Activated naive CD8-positive, alpha-beta T cell treated with anti-CD3 and anti-CD28 coated beads for 36 hours (primary cell): ENCODE measurements around the gene CLIC4. TPM values are rescaled to one million over a fixed set of nuclear protein-coding genes. Genes with fewer than 3 reads are reported as not detected.

Source experiments
- DNase-seq: peaks from one replicate; pipeline ENCODE4 v3.0.0; 2021
- H3K27ac Mint-ChIP-seq: one replicate; pipeline ENCODE4 v1.8.0; 2022; ENCODE audit warnings: mild to moderate bottlenecking, moderate library complexity, mixed read lengths
- H3K27me3 Mint-ChIP-seq: one replicate; pipeline ENCODE4 v1.8.0; 2022; ENCODE audit warnings: mild to moderate bottlenecking, mixed read lengths
- H3K36me3 Mint-ChIP-seq: one replicate; pipeline ENCODE4 v1.8.0; 2021; ENCODE audit warnings: mild to moderate bottlenecking, mixed read lengths
- H3K4me1 Mint-ChIP-seq: one replicate; pipeline ENCODE4 v1.8.0; 2021; ENCODE audit warnings: mixed read lengths
- H3K4me3 Mint-ChIP-seq: one replicate; pipeline ENCODE4 v1.8.0; 2022; ENCODE audit warnings: mild to moderate bottlenecking, moderate library complexity, mixed read lengths
- H3K9me3 Mint-ChIP-seq: one replicate; pipeline ENCODE4 v1.8.0; 2022; ENCODE audit warnings: mixed read lengths
- total RNA-seq, 2 experiments: library from RNA; stranded (reverse); gene quantifications; one replicate each; pipeline ENCODE4 v1.2.3, GENCODE V29; 2021

Gene CLIC4
- total RNA-seq, 2 experiments from 2014 or later: 25.0 to 26.4 TPM

DNA sequence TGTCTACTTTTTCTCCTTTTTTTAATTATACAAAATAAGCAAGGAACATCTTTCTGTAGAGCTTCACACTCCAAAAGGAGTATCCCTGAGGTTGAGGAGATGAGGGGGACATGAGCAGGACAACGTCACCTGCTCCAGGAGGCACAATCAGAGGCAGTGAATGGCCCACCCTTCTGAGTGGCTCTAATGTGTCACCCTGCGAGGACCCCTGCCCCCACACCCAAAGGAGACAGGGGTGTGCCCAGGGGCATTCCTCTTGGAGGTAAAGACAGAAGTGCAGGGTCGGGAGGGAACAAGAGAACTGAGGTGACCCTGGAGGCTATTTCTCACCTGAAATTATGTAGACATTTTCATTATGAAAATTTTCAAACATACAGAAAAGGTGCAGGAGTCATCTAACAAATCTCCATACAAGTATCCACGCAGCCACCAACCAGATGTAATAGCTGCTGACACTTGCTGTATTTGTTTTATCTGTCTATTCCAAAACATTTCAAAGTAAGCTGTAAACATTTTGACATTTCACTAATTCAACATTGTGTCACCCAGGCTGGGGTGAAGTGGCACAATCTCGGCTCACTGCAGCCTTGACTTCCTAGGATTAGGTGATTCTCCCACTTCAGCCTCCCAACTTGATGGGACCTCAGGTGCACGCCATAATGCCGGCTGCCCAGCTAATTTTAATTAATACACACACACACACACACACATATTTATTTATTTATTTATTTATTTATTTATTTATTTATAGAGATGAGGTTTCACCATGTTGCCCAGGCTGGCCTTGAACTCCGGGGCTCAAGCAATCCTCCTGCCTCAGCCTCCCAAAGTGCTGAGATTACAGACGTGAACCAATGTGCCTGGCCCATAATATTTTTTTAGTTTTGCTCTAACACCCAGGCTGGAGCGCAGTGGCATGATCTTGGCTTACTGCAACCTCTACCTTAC lies 114.1 kb downstream of the CLIC4 start:
- Mint-ChIP-seq H3K4me1 (no peaks in the 10 kb centered on the region), H3K4me3 (no peak overlapping the region), H3K27me3 (no peaks in the 10 kb centered on the region), H3K9me3 (no peaks in the 10 kb centered on the region), H3K36me3 (no peaks in the 10 kb centered on the region), H3K27ac (no peak overlapping the region)
- DNase-seq: no peak

DNA sequence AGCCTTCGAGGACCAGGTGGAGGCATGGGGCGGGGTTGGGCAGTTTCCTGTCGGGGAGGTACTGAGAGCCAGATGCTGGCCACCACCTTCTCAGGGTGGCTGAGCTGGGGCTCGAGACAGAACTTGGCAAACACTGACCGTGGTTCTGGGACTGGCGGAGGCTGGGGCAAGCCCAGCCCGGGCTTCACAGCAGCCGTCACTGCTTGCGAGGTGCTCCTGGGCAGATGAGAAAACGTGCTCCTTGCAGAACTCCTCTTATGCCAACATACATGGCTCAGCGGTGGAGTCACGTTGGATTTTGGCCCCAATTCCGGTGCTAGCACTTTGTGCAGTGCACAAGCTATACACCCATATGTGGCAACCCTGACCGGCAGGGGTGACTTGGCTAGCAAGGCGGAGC lies 115.6 kb downstream of the CLIC4 start:
- H3K4me1 Mint-ChIP-seq: no peaks in the 10 kb centered on the region
- H3K36me3 Mint-ChIP-seq: no peaks in the 10 kb centered on the region
- no peaks in the 10 kb centered on the region for H3K27me3 Mint-ChIP-seq
- H3K9me3 Mint-ChIP-seq: no peaks in the 10 kb centered on the region
- H3K27ac Mint-ChIP-seq: no peak overlapping the region
- no peak for DNase-seq
- H3K4me3 Mint-ChIP-seq: no peak overlapping the region

DNA sequence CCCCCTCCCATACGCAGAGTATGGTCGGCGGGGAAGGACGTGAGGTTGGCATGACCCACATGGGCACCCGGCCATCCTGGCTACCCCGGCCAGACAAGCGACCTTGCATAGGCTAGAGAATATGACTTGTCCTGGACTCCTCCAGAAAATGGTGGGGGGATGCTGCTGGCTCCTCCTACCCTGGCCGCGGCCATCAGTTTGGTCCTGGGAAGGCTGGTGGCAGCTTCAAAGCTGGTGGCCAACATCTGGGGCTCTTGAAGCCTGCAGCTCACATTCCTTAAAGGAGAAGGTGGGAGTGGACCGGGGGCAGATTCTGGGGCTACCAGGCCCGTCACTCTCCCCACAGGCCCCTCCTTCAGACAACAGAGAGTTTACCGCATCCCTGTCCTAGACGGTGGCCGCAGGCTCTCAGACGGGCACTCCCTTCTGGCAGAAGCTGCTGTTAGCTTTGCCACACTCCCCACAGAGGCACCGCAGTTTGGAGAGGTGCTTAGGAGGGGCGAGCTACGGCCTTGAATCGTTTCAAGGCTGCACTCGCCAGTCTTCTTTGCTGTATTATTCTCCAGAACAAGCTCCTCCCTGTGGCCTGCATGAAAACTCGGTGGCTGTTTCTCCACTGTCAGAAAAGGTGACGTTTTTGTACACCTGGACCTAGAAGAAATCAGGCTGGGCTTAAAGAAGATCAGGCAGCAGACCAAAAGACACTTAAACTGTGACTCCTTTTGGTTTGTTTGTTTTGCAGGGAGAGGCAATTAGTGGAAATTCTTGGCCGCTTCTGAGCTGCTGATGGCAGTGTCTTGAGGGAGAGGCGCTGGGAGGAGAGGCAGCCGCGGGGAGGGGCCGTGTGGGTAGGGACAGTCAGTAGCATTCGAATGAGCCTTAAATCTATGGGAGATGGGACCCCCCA lies 116.8 kb downstream of the CLIC4 start:
- H3K9me3 Mint-ChIP-seq: no peaks in the 10 kb centered on the region
- no peak overlapping the region for H3K27ac Mint-ChIP-seq
- H3K4me3 Mint-ChIP-seq: no peak overlapping the region
- H3K4me1 Mint-ChIP-seq: no peaks in the 10 kb centered on the region
- no peaks in the 10 kb centered on the region for H3K27me3 Mint-ChIP-seq
- H3K36me3 Mint-ChIP-seq: no peaks in the 10 kb centered on the region
- no peak for DNase-seq

DNA sequence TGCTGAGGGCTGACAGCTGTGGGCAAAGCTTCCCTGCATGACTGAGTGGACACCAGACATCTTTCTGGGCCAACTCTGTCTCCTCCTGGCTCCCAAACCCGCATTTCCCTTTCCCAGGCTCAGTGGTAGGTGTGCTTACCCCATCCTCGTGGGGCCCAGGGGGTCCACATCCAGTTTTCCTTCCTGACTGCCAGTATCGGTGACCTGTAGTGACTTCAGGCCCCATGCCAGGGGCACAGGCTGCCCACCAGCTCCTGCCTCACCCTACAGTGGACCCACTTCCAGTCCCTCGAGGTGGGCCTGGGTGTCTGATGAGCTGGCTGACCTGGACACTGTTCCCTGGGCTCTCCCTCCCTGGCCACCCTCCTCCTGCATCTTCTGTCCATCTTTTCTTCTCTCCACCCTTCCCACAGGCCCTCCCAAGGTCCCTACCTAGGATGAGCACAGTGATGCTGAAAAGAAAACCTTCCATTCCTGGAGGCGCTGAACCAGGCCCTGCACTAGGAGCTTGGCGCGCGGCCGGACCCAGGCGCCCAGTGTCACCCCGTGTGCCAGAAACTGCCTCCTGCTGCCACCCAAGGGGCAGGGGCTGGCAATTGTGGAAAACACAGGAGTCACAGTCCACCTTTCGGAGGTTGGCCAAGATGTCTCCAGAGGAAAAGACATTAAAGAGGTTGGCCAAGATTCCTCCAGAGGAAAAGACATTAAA lies 117.7 kb downstream of the CLIC4 start:
- H3K4me3 Mint-ChIP-seq: no peak overlapping the region
- DNase-seq: no peak
- no peaks in the 10 kb centered on the region for H3K9me3 Mint-ChIP-seq
- H3K27me3 Mint-ChIP-seq: no peaks in the 10 kb centered on the region
- no peaks in the 10 kb centered on the region for H3K4me1 Mint-ChIP-seq
- H3K36me3 Mint-ChIP-seq: no peaks in the 10 kb centered on the region
- H3K27ac Mint-ChIP-seq: no peak overlapping the region

DNA sequence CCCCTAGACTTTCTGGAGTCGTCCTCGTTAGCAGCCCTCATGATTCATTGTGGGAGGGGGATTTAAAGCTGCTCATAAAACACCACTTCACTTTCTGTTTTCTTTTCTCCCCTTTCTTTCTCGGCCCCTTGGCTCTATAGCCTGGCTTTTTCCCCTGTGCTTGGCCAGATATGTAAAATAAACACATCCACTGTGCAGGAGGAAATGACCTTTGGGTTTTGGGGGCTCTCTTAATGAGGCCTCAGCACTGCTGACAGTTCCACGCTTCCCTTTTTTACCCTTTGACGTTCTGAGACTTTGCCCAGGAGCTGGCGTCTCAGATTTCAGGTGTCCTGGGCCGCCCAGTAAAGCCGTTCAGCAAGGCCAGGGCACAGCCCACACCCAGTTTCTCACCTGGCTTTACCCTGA lies 119.1 kb downstream of the CLIC4 start:
- Mint-ChIP-seq H3K9me3 (no peaks in the 10 kb centered on the region), H3K4me1 (no peaks in the 10 kb centered on the region), H3K27ac (no peak overlapping the region), H3K36me3 (no peaks in the 10 kb centered on the region), H3K4me3 (no peak overlapping the region), H3K27me3 (no peaks in the 10 kb centered on the region)
- no peak for DNase-seq

DNA sequence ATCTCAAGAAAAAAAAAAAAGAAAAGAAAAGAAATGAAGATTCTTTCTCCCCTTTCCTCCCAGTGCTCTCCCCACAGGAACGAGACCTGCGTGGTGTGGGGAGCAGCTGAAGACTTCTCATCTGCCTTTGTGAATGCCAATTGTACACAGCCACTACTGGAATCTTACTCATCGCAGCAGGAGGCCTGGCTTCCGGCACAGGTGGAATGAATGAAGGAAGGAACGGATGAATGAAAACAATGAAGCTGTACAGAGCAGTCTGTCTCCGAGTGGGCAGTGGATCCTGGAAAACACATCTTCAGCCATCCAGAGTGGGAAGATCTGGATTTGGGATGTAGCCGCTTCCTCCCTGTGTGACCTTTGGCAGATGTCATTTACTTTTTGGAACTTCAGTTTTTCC lies 119.9 kb downstream of the CLIC4 start:
- DNase-seq: no peak
- Mint-ChIP-seq H3K36me3 (no peaks in the 10 kb centered on the region), H3K27ac (no peak overlapping the region), H3K4me3 (no peak overlapping the region), H3K9me3 (no peaks in the 10 kb centered on the region), H3K27me3 (no peaks in the 10 kb centered on the region), H3K4me1 (no peaks in the 10 kb centered on the region)

DNA sequence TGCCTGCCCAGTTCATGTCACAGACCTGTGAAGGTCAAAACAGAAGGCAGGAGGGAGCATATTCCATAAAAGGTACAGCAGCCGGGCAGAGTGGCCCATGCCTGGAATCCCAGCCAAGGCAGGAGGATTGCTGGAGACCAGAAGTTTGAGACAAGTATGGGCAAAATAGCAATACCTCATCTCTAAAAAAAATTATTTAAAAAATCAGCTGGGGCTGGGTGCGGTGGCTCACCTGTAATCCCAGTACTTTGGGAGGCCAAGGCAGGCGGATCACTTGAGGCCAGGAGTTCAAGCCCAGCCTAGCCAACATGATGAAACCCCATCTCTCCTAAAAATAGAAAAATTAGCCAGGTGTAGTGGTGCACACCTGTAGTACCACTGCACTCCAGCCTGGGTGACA lies 120.3 kb downstream of the CLIC4 start:
- Mint-ChIP-seq H3K36me3 (no peaks in the 10 kb centered on the region), H3K27ac (no peak overlapping the region), H3K4me1 (peaks cover 3% of the 10 kb centered on the region), H3K27me3 (no peaks in the 10 kb centered on the region), H3K9me3 (no peaks in the 10 kb centered on the region), H3K4me3 (no peak overlapping the region)
- no peak for DNase-seq

DNA sequence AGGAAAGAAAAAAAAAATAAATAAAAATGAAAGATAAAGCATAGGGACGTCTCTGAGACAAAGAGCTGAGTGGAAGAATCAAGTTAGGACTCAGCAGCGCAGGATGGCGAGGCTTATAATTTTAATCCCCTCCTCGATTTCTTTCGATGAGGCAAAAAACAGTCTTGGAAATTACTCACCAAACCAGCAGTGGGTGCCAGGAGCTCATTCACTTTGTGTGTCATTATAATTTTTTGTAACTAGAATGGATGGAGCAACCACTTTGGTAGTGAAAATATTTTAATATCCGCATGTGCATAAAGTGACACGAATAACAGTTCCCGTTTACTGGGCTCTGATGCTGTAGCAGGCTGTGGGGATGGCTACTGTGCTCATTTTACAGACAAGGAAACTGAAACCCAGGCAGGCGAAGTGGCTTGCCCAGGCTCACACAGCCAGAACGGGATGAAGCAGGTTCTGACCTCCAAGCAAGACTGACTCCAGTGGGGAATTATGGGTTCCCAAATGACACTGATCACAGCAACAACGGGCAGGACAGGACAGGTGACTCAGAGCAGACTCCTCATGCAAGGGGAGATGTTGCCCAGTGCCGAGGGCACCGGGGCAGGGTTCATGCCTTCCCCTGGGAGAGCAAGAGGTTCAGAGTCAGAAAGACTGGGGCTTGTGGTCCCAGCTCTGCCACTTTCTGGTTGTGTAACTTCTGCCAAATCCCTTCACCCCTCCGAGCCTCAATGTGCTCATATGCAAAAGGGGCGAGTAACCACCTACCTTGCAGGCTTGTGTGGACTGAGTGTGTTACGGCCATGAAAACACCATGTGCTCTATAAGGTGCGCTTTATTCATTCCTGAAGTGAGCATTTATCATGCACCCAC lies 121.2 kb downstream of the CLIC4 start:
- Mint-ChIP-seq H3K27ac (no peak overlapping the region), H3K36me3 (no peaks in the 10 kb centered on the region), H3K4me1 (peaks cover 11% of the 10 kb centered on the region), H3K4me3 (no peak overlapping the region), H3K27me3 (no peaks in the 10 kb centered on the region), H3K9me3 (no peaks in the 10 kb centered on the region)
- DNase-seq: no peak

DNA sequence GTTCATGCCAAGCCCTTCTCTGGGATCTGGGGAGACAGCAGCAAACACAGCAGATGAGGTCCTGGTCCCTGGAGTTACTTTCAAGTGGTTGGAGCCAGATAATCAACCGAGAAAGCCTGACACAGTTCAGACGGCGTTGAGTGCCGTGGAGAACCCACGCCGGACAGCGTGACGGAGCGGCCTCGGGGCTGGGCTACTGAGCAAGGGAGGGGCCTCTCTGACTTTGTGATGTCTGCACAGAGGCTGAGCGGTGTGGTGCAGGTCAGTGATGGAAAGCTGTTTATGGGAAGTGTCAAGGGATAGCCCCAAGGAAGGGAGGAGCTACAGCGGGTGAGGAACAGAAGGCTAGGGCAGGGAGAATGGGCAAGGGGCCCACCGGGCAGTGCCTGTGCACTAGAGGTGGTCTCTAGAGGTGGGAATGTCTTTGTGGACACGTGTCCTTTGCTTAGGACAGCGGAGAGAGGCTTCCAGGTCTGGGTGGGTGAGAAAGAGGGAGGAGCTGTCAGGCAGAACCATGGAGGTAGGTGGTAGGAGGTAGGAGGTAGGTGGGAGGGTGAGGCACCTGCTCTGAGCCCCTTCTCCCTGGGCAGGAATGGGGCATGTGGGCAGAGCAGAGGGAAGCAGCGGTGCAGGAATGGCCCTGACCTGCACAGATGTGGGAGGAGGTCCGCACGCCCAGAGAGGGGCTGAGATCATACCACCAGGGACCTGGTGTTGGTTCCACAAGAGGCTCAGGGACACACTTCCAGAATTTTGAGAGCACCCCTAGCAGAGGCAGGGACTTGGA lies 122.0 kb downstream of the CLIC4 start:
- Mint-ChIP-seq H3K27me3 (no peaks in the 10 kb centered on the region), H3K27ac (no peak overlapping the region), H3K4me1 (peaks cover 15% of the 10 kb centered on the region), H3K9me3 (no peaks in the 10 kb centered on the region), H3K36me3 (no peaks in the 10 kb centered on the region), H3K4me3 (no peak overlapping the region)
- no peak for DNase-seq

DNA sequence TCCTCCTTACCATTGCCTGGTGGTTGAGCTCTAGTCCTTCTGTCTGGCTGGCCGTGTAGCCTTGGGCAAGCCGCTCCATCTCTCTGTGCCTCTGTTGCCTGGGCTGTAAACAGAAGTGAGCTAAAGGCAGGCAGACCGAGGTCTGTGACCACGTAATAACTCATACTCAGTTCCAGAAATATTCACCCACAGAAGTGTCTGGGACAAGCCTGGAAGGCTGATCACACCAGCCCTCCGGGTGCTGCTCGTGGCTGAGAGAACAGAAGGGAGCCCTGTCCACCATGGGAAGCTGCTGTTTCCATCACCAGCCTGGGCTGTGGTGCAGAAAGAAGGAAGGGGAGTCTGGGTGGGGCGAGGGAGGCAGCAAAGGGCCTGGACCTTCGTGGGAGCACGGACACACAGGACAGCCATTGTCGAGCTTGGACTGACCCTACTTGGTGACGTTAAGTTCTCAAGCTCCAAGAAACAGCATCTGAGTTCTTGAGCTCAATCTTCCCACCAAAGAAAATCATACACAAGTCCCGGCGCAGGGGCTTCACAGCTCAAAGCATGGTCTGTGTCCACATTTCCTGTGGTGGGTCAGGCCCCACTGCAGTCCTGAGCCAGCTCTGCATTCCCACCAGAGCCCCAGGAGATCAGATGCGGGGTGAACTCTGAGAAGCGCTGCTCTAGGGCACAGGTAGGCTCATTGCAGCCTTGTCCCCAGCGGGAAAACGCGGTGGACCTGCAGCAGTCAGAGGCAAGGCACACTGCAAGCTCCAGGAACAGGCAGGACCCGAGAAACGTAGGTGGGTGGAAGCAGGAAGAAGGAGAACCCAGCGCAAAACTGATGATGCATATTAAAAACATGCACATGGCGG lies 123.0 kb downstream of the CLIC4 start:
- Mint-ChIP-seq H3K4me3 (no peak overlapping the region), H3K27ac (no peak overlapping the region), H3K36me3 (no peaks in the 10 kb centered on the region), H3K27me3 (no peaks in the 10 kb centered on the region), H3K4me1 (peaks cover 15% of the 10 kb centered on the region), H3K9me3 (no peaks in the 10 kb centered on the region)
- DNase-seq: no peak

DNA sequence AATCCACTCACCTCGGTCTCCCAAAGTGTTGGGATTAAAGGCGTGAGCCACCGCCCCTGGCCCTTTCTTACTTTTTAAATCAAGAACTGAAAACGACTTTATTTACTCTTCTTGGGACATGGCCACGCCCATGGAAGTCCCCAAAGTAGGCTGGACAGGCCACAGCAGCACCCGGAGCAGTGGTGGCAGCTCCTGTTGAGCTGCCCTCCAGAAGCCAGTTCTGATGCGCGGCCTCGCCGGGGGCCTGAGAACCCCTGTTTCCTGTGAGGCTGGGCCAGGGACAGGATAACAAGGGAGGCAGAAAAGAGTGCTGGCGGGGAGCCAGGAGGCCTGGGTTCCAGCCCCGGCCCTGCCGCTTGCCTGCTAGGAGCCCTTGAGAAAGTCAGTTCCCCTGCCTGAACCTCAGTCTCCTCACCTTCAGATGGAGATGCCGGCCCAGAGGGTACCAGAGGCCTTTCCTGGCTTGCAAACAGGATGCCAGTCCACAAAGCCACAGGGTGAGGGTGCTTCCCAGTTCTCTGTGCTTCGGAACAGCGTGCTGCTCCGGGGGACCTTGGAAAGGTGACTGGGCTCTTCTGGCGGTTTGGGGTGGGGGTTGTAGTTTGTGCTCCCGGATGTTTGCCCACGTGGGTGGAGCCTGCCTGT lies 125.4 kb downstream of the CLIC4 start:
- no peaks in the 10 kb centered on the region for H3K27me3 Mint-ChIP-seq
- no peak overlapping the region for H3K27ac Mint-ChIP-seq
- DNase-seq: peak; percentile 36
- H3K9me3 Mint-ChIP-seq: no peaks in the 10 kb centered on the region
- H3K4me3 Mint-ChIP-seq: peak overlapping the region; percentile 1
- peaks cover 15% of the 10 kb centered on the region for H3K4me1 Mint-ChIP-seq
- no peaks in the 10 kb centered on the region for H3K36me3 Mint-ChIP-seq

DNA sequence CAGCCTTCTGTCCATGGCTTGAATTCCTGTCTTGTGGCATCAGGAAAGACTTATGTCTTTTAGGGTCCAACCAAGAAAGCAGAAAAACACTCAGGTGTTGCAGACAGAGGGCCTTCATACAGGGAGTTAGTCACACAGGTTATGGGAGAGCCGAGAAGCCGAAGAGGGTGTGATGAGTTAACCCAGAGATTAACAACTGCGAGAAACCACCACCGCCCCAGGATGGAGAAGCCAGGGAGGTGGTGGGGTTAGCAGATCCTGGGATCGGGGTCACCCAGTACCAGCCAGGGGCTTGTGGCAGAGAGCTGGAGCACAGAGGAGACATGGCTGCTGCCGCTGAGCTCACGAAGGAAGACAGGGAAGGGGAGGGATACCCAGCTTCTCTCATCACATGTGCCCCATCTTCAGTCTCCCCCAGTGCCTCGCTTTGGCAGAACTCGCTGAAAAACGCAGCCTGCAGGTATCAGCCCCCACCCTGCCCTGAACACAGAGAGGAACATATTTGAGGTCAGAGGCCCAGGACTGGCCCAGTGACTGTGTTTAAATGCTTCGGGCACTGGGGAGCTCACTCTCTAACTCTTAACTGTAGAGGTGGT lies 126.2 kb downstream of the CLIC4 start:
- DNase-seq: no peak
- no peak overlapping the region for H3K27ac Mint-ChIP-seq

More for the DNA sequence above, 126.2 kb downstream of the CLIC4 start:
- Mint-ChIP-seq H3K27me3 (no peaks in the 10 kb centered on the region), H3K4me1 (peaks cover 15% of the 10 kb centered on the region), H3K9me3 (no peaks in the 10 kb centered on the region), H3K36me3 (no peaks in the 10 kb centered on the region), H3K4me3 (peak overlapping the region; percentile 1)
